IPS DF 19.7 (cell line): ENCODE results near the gene SLAMF1.

Experiments
- DNase-seq: peaks from one replicate; pipeline ENCODE4 v3.0.0-alpha.2; 2013; ENCODE audit warnings: low read depth, low spot score

The SLAMF1 gene

DNA sequence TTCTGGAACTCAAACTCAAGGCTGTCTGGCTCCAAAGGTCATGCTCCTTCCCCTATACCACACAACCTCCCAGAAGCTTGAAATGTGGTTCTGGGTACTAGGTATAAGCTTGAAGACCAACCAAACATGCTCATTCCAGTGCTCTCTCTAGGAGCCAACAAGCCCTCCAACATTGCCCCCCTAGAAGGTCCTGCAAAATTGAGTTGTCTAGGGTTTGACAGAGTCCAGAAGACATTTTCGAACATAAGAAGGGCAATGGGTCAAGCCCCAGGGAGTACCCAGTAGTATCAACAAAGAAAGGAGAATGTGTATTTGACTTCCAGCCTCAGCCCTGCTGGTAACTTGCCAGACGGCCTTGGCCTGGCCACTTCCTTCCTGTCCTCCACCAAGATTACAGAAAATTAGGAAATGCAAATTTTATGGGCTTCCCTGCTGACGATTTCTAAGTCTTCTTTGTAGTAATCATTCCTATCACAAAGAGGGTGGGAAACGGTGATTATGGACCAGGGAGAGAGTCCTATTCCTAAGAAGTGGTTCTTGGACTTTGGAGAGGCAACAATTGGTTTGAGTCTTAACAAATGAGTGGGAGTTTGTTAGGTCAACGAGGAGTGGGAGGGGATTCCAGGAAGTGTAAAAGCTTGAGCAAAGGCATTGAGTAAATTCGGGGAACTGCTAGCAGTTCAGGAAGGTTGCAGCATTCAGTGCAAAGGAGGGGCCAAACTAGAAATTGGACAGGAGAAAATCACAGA is 18.7 kb upstream of the SLAMF1 start:
- no peak for DNase-seq

DNA sequence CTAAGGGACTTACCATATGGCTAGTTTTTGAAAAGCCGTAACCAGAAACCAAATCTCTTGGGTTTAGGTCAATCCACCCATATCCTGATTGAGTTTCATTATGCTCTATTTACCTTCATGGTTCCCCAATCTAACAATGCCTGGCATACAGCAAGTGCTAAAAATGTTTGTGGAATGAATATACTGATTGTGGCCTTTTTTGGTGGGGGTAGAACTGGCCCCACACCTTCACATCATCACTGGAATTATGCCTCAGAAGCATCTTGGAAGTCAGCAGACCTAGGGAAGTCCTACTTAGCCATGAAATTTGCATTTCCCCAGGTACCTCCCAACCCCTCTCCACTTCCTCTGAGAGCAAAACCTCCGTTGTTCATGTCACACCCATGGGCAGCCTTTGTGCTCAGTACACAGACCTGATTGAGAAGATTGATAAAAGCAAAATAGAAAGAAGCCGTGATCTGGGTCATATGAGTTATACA is 17.8 kb upstream of the SLAMF1 start:
- no peak for DNase-seq

DNA sequence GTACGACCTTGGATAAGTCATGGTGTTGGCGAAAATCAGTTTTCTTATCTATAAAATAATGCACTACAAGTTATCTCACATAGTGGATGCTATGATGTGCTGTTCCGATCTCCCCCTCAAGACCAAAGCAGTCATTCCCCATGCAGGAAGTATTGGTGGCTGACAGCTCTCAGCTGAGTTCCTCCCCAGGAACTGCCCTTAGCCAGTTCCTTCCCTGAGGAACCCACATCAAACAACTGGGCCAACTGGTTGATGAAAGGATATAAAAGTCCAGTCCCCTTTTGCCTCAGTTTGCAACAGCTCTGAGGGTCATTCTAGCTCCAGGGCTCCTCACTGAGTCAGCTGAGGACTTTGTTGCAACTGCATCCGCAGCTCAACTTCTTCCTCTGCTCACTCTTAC is 16.1 kb upstream of the SLAMF1 start:
- no peak for DNase-seq

DNA sequence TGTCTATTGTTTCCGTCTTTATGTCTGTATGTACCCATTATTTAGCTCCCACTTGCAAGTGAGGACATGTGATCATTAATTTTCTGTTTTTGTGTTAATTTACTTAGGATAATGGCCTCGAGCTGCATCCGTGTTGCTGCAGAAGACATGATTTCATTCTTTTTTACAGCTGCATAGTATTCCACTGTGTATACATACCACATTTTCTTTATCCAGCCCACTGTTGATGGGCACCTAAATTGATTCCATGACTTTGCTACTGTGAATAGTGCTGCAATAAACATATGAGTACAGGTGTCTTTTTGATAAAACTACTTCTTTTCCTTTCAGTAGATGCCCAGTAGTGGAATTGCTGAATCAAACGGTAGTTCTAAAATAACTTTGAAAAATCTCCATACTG is 12.7 kb upstream of the SLAMF1 start:
- DNase-seq: no peak

DNA sequence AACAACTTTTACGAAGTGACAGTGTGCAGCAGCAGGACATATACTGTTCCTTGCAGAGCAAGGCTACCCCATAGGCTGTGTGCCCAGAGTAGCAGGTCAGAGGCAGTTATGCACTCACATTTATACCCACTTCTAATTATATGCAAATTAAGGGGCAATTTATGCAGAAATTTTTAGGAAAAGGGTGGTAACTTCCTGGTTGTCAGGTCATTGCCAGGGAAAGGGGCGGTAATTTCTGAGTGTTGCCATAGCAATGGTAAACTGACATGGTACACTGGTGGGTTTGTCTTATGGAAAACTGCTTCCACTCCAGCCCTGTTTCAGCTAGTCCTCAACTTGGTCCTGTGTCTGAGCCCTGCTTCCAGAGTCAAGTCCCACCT is 12.0 kb upstream of the SLAMF1 start:
- no peak for DNase-seq

DNA sequence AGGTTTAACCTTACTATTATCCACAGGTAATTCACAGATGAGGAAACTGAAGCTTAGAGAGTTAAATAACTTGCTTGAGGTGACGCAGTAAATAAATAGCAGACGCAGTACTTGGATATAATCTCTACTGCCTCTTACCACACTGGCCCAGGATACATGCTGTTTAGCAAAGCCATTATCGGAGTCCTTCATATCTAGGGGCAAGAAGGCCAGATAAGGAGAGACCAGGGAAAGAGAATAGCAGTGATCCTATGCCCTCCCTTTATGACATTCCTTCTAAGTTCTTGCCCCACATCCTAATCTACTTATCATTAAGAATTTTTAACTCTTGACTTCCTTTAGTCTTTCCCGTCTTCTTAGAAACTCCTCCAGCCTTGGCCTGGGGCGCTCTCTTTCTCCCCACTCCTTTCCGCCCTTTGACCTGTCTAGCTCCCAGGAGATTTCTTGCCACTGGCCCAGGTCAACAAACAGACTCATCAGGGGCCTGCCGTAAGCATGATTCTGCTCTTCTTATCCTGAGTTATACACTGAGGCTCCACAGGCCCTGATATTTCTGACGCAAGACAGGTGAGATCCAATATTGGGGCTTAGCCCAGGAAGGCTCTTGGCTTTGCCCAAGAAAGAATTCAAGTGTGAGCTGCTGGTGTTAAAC is 11.4 kb upstream of the SLAMF1 start:
- DNase-seq: no peak

DNA sequence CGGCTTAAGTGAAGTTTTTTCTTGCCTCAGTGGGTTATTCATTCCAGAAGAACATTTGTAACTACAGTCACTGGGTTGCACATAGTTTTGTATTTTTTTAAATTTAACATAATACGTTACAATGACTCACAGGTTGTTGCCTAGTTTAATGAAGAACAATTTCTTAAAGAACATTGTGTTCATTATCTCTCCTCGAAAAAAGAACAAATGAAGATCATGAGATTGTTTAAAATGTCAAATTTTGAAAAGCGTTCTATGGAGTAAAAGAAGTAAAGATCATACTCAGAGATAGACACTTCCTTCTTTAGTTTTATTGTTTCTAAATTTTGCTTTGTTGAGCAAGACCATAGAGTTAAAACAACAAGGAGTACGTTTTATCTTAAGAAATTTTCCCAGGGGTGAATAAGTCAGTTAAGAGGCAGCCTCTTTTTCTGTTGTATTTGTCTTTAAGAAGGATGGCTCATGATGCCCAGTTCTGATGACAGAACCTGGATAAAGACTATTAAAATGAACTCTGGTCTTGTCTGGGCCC is 10.5 kb upstream of the SLAMF1 start:
- no peak for DNase-seq

DNA sequence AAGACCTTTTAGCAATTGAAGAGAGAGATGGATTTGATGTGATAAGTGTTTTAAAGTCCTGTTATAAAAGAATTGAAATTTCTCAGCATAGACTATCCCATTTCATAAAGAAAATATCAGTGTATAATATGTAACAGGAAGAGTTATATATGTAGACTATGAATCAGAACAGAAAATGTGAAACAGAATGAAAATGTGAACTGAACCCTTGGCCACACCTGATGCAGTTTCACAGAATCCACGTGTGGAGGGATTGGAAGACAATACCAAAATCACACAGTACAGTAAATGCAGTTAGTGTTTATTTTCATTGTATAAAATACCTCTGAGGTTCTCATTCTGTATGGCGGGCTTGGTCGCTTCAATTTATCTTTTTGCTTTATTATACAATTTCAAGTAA is 9.9 kb upstream of the SLAMF1 start:
- DNase-seq: no peak

DNA sequence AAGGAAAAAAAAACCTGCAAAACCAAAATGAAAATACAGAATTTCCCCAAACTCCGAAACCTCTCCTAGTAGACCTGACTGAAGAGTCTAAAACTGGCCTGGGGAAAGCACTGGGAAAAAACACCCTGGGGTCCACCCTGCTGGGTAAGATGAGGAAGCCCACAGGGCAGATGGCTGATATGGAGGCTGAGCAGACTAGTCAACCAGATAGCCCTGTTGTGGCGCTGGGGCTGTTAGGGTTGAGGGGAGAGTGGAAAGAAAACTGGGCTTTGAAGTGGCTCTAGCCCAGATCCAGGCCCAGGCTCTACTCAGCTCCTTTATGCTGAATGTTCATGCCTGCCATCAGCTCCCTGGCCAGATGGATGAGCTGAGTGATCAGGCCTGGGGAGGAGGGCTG is 6.8 kb upstream of the SLAMF1 start:
- no peak for DNase-seq

DNA sequence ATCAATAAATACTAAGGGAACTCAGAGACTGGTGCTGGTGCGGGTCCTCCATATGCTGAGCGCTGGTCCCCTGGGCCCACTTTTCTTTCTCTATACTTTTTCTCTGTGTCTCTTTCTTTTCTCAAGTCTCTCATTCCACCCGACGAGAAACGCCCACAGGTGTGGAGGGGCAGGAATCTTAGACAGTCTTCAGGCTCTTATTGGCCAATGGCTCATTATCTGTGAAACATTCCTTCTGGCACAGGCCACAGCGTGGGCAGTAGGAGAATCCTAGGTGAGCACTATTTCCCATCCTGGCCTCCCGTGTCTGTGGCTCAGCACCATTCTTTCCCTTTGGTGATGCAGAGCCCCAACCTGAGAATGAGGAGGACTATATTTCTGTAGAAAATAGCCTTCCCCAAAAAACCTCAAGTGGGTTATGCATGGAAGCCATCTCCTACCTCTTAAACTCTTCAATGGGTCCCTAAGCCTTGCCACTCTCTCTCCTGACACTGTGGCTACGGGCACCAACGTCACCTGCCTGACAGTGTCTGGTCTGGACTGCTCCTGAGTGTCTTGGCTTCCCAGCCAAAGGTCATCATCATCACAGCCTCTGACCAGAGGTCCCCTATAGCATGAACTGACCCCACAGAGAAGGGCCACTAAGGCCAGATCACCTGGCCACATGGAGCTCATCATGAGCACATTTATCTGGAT is 6.2 kb upstream of the SLAMF1 start:
- DNase-seq: no peak

DNA sequence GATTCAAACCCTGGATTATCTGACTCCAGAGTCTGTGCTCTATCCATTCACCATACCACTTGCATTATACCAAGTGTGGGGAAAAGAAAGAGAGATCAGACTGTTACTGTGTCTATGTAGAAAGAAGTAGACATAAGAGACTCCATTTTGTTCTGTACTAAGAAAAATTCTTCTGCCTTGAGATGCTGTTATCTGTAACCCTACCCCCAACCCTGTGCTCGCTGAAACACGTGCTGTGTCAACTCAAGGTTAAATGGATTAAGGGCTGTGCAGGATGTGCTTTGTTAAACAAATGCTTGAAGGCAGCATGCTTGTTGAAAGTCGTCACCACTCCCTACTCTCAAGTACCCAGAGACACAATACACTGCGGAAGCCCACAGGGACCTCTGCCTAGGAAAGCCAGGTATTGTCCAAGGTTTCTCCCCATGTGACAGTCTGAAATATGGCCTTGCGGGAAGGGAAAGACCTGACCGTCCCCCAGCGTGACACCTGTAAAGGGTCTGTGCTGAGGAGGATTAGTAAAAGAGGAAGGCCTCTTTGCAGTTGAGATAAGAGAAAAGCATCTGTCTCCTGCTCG is 5.3 kb upstream of the SLAMF1 start:
- peak; percentile 97 for DNase-seq

DNA sequence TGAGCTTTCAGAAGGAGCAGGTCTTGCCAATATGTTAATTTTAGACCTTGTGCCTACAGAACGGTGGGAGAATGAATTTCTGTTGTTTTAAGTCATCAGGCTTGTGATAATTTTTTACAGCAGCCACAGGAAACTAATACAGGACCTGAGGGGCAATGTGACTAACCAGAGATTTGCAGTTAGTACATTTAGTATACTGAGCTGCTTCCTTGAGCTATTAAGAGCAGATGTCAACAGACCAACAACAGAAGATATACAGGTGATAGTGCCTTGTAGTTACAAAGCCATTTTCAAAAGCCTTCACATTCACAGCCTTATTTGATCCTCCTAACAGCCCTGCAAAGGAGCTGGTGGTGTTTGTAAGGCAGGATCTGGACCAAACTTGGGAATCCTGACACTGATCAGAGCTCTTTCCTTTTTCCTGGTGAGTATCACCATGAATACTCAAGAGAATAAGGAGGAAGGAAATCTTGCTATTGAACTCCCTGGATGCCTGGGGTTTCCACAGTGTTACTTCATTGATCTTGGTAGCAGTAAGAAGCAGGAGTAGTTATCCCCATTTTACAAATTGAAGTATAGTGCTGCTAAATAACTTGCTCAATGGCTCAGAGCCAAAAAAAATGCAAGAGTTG is 4.7 kb upstream of the SLAMF1 start:
- DNase-seq: no peak

DNA sequence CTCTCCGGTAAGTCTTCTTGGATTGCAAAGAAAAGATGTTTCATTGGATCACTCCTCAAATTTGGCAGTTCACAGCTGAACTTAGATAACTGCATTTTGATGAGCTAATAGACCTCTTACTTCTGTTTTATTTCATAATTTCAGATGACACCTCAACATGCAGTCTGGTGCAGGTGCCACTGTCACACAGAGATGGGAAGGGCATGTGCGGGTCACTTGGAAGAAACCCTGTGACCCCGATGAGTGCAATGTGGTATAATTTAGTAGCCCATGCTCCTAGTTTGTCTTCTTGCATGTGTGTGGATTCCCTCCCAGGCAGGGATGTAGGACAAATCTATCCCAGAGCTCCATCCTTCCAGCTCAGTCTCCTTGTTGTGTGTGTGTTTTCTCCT is 481 bp upstream of the SLAMF1 start:
- DNase-seq: no peak

DNA sequence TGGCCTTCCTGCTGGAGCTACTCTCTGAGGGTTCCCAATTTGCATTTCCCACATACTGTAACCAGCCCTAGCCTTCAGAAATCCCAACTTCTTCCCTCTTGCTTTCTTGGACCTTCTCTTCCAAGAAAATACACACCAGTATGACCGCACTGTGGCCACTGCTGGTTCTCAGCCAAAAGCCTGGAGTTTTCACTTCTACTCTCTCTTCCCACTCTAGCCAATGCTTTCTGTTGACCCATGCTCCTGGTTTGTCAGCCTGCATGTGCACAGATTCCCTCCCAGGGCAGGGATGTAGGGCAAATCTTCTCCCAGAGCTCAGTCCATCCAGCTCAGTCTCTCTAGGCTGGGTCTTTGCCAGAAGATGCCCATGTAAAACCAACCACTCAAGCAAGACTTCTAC is 664 bp downstream of the SLAMF1 start:
- no peak for DNase-seq

DNA sequence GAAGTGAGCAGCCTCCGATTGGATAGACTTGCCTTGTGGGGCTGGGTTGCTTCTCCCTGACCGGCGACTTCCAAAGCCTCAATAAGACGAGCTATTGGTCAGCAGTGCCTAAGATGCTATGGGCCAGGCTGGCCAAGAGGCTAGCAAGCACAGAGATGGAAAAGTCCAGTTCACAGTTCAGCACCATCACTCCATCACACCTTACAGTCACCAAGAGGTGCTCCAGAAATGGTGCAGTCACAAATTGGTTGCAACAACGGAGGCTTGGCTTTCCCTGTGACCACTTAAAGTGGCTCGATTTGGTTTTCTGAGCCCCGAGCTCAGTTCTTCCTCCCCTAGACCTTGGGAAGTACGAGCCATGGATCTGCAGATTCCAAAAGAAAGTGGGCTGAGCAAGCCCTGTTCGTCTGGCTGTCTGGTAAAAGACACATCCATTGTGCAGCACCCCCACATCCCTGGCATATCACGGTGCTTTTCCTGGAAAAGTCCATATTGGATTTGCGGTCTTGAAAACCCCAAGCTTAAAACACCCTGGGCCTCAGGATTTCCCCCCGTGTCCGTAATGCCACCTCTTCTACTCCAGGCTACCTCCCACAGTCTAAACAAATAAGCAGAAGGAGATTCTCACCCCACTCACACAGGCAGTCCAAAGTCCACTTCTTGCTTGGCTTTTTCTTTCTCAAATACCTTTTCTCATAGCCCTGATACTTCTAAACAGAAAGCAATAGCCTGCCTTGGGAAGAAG is 1.3 kb downstream of the SLAMF1 start:
- no peak for DNase-seq

DNA sequence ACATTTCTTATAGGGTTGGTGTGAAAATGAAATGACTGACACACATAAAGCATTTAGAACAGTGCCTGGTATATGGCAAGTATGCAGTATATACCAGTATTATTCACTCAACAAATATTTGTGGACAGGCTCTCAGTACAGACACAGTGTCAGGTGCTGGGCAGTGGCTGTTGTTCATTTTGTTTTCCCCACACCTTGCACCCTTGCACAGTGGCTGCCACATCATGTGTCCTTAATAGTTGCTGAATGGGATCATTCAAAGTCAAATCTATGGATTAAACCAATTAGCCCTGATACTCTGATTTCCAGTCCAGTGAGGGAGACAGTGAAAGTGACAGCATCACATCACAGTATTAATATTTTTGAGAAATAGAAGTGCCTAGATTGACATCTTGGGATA is 2.4 kb downstream of the SLAMF1 start:
- no peak for DNase-seq

DNA sequence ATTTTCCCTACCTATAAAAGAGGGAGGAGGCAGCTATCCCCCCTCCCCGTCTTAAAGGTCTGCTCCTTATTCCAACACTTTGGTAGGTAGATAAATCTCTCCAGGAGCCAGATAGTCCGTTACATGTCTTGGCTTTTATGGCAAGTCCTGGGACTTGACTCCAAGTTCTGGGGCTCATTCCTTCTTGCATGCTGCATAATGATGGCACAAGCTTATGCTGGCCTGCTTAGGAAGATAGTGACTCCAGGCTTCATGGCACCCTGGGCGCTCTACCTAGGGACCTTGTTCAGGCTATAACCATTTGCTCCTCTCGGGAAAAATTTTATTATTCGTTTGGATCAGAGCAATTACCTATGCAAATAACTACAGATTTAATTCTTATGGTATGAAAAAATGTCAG is 3.7 kb downstream of the SLAMF1 start:
- no peak for DNase-seq

DNA sequence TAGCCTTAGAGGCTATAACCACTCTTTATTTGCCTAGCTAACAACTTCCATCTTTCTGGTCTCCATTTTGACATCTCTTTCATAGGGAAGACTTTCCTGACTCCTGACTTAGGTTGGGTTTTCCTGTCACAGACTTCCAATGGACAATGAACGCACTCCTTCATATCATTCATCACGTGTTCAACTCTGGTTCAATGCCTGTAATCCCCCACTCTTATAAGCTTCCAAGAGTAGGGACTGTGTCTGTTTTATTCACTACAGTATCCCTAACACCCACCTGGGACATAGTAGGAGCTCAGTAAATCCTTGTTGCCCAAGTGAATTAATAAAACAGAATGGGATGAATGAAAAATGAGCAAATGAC is 4.6 kb downstream of the SLAMF1 start:
- DNase-seq: no peak

DNA sequence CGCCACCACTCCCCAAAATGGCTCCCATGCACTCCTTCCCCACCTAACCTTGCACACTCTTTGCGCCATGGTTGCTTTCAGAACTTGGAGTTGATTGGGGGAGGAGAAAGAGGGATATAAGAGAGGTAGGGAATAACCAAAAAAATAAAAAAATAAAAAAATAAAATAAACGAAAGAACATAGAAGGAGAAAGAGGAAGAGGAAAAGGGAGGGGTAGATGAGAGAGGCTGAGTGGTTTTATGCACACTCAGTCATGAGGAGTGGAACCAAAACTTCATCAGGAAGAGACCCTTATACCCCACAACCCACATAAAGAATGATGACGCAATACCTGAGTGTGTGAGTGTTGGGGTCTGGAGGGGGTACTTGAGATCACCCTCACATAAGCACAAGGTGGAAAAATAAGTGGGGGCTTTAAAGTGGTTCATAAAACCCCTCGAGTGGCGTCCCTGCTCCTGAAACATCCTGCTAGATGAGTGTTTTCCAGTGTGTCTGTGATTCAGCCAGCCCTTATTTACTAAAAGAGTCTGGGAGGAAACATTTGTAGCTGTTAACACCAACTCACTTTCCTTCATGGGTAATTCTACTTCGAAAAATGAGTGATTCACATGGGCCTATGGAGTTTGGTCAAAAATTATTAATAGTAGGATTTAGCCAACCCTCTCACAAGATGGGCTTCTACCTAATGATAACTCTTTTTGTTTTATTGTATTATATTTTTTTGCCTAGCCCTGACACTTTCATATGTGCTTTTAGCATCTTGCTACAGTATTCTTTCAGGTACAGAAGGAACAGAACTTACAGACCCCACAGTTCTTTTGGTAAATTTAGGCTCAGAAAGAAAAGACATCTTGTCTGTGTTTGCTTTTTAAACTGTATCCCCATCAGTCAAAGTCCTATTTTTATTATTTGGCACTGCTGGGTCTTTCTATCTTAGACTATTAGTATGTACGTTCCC is 5.2 kb downstream of the SLAMF1 start:
- no peak for DNase-seq
